GM12878 (cell line): ENCODE results near the gene NR2E3. TPM values are rescaled to one million over a fixed set of nuclear protein-coding genes. Genes with fewer than 3 reads are reported as not detected.

Experiments used
- BHLHE40 ChIP-seq, 2 experiments: fragments of 450-650 bp in 1 of 2; IDR thresholded peaks; 2 replicates each; pipeline ENCODE4 v1.6.1; 2011 to 2017; ENCODE audit warnings: low read depth in 2 of 2, borderline replicate concordance in 1 of 2, improper control_type of control experiment in 1 of 2, low read length in 1 of 2, mild to moderate bottlenecking in 1 of 2
- CEBPZ ChIP-seq: fragments of 150-350 bp; IDR thresholded peaks from 2 replicates; pipeline ENCODE4 v1.6.1; 2016; ENCODE audit warnings: low read depth, low read length
- CHD1 ChIP-seq: IDR thresholded peaks from 2 replicates; pipeline ENCODE4 v1.6.1; 2012; ENCODE audit warnings: low read depth, low read length, improper control_type of control experiment
- PRDM15 ChIP-seq: fragments of 450-650 bp; formaldehyde crosslinking; IDR thresholded peaks from 2 replicates; pipeline ENCODE4 v1.4.0; 2020; ENCODE audit warnings: mild to moderate bottlenecking, moderate library complexity
- RAD51 ChIP-seq: fragments of 450-650 bp; IDR thresholded peaks from 2 replicates; pipeline ENCODE4 v1.6.1; 2016; ENCODE audit warnings: moderate library complexity, mild to moderate bottlenecking, inconsistent platforms
- polyA plus RNA-seq, 11 experiments: library from polyadenylated mRNA; depleted of rRNA in 4 of 11; unstranded in 6 of 11; stranded (reverse) in 5 of 11; fragments of >200 nt; fragmentation: Nextera tagmentation in 4 of 11; fragmentation: Illumina TruSeq in 1 of 11; extraction: Ambion mirVana in 4 of 11; extraction: Trizol in 1 of 11; gene quantifications; 1 replicate in 1 of 11; 2 replicates in 10 of 11; pipeline versions ENCODE4 v1.2.1 to v1.2.3, GENCODE V29; 2011 to 2016; ENCODE audit warnings: inconsistent platforms in 2 of 11, missing spikeins in 2 of 11, low read depth in 1 of 11
- total RNA-seq, 4 experiments: library from RNA; depleted of rRNA in 3 of 4; stranded (reverse); fragments of >200 nt in 3 of 4; fragmentation: Illumina TruSeq in 1 of 4; extraction: Trizol in 1 of 4; gene quantifications; 2 replicates each; pipeline versions ENCODE4 v1.2.1 to v1.2.3, GENCODE V29; 2013 to 2021

Gene NR2E3
- total and polyA plus RNA-seq, 10 of the 15 experiments (the other 5 are each of a cell fraction or from before 2014, with no cell fraction given): 0.05 to 0.11 (median 0.11) TPM; not detected in 7

- no peak for TF ChIP-seq CEBPZ
- no peak for TF ChIP-seq CHD1
- TF ChIP-seq RAD51: no peak
- no peak for TF ChIP-seq BHLHE40 (IDR thresholded peaks at IDR 0.05; ENCODE audit: borderline replicate concordance in 1 of 2, low read depth in 2 of 2, low read length in 1 of 2)
- TF ChIP-seq PRDM15 (CRISPR knock-in tag): no peak
Measured at GRCh38 chr15:71826196-71826595, 15.8 kb downstream of the NR2E3 start (continued).
